Progenitor cell of endocrine pancreas (in vitro differentiated cells): ENCODE measurements around the gene LILRB5. TPM values are rescaled to one million over a fixed set of nuclear protein-coding genes. Genes with fewer than 3 reads are reported as not detected.
"Not testable (repeated sequence)": the region's sequence is repeated elsewhere in the genome, so short reads cannot be mapped to it uniquely, and the experiment has no call there.

Experiments used
- DNase-seq: peaks from one replicate; pipeline ENCODE4 v3.0.0; 2021; ENCODE audit warnings: low spot score; ENCODE audit not compliant: unreplicated experiment
- H3K27ac Mint-ChIP-seq: 2 replicates; pipeline ENCODE4 v1.8.0; 2021; ENCODE audit warnings: mild to moderate bottlenecking, moderate library complexity, mixed read lengths
- H3K27me3 Mint-ChIP-seq: 2 replicates; pipeline ENCODE4 v1.8.0; 2021; ENCODE audit warnings: mixed read lengths
- H3K36me3 Mint-ChIP-seq: 2 replicates; pipeline ENCODE4 v1.8.0; 2022; ENCODE audit warnings: mixed read lengths; ENCODE audit not compliant: insufficient read depth
- H3K4me1 Mint-ChIP-seq: 2 replicates; pipeline ENCODE4 v1.8.0; 2021; ENCODE audit warnings: low read depth, mixed read lengths
- H3K4me3 Mint-ChIP-seq: 2 replicates; pipeline ENCODE4 v1.8.0; 2021; ENCODE audit warnings: low read depth, mild to moderate bottlenecking, moderate library complexity, mixed read lengths
- H3K9me3 Mint-ChIP-seq: 2 replicates; pipeline ENCODE4 v1.8.0; 2021; ENCODE audit warnings: low read depth, mixed read lengths
- CTCF ChIP-seq: fragments of 200-600 bp; sonication (generic); IDR thresholded peaks from one replicate; pipeline ENCODE4 v1.5.0; 2021; ENCODE audit warnings: antibody characterized with exemption, mild to moderate bottlenecking; ENCODE audit not compliant: unreplicated experiment
- total RNA-seq: library from RNA; stranded (reverse); gene quantifications from 2 replicates; pipeline ENCODE4 v1.2.1, GENCODE V29; 2021

Gene LILRB5
- total RNA-seq, 1 donor from 2014 or later: not detected

- H3K9me3 Mint-ChIP-seq: no peaks in the 10 kb centered on the region
- no peaks in the 10 kb centered on the region for H3K4me1 Mint-ChIP-seq
- H3K4me3 Mint-ChIP-seq: no peak overlapping the region
- H3K36me3 Mint-ChIP-seq: no peaks in the 10 kb centered on the region
- H3K27me3 Mint-ChIP-seq: peaks cover 57% of the 10 kb centered on the region
- TF ChIP-seq CTCF: no peak
- no peak for DNase-seq
- no peak overlapping the region for H3K27ac Mint-ChIP-seq
Measured at GRCh38 chr19:54282686-54283470, 25.8 kb upstream of the LILRB5 start.

GRCh38 chr19:54281729-54282075 is 24.6 kb upstream of the LILRB5 start:
- not testable (repeated sequence) for H3K4me3 Mint-ChIP-seq, H3K9me3 Mint-ChIP-seq, DNase-seq, H3K36me3 Mint-ChIP-seq, H3K4me1 Mint-ChIP-seq, H3K27ac Mint-ChIP-seq
- H3K27me3 Mint-ChIP-seq: peaks cover 46% of the 10 kb centered on the region

GRCh38 chr19:54281007-54281728 is 24.1 kb upstream of the LILRB5 start, which contains the start of gene LILRB2:
Gene LILRB2, minus strand, starts transcription at chr19:54281110. Its CDS starts 614 bp downstream, at chr19:54280496.
- Mint-ChIP-seq H3K27me3 (peaks cover 49% of the 10 kb centered on the region), H3K4me3 (no peak within 1 kb of the TSS), H3K9me3 (no peaks in the 10 kb centered on the region), H3K4me1 (no peaks in the 10 kb centered on the region), H3K27ac (no peak within 1 kb of the TSS), H3K36me3 (no peaks in the 10 kb centered on the region)
- DNase-seq: no peak
- TF ChIP-seq CTCF: no peak

- not testable (repeated sequence) for H3K36me3 Mint-ChIP-seq, DNase-seq, H3K4me3 Mint-ChIP-seq, H3K27ac Mint-ChIP-seq, H3K9me3 Mint-ChIP-seq, H3K4me1 Mint-ChIP-seq
- peaks cover 52% of the 10 kb centered on the region for H3K27me3 Mint-ChIP-seq
Measured at GRCh38 chr19:54280441-54280840, 23.4 kb upstream of the LILRB5 start.

GRCh38 chr19:54280025-54280424 is 23.0 kb upstream of the LILRB5 start:
- H3K4me1 Mint-ChIP-seq, H3K36me3 Mint-ChIP-seq, H3K4me3 Mint-ChIP-seq, H3K27ac Mint-ChIP-seq, H3K9me3 Mint-ChIP-seq, DNase-seq: not testable (repeated sequence)
- peaks cover 55% of the 10 kb centered on the region for H3K27me3 Mint-ChIP-seq

- H3K9me3 Mint-ChIP-seq: no peaks in the 10 kb centered on the region
- H3K4me1 Mint-ChIP-seq: no peaks in the 10 kb centered on the region
- no peak overlapping the region for H3K27ac Mint-ChIP-seq
- H3K36me3 Mint-ChIP-seq: no peaks in the 10 kb centered on the region
- no peak overlapping the region for H3K4me3 Mint-ChIP-seq
- H3K27me3 Mint-ChIP-seq: peaks cover 51% of the 10 kb centered on the region
- no peak for DNase-seq
- TF ChIP-seq CTCF: no peak
Measured at GRCh38 chr19:54279406-54279962, 22.4 kb upstream of the LILRB5 start.

- not testable (repeated sequence) for H3K4me3 Mint-ChIP-seq, H3K36me3 Mint-ChIP-seq, H3K4me1 Mint-ChIP-seq, DNase-seq, H3K27ac Mint-ChIP-seq, H3K9me3 Mint-ChIP-seq
- peaks cover 55% of the 10 kb centered on the region for H3K27me3 Mint-ChIP-seq
Measured at GRCh38 chr19:54278571-54279195, 21.6 kb upstream of the LILRB5 start.

- not testable (repeated sequence) for H3K36me3 Mint-ChIP-seq, DNase-seq, H3K4me1 Mint-ChIP-seq, H3K4me3 Mint-ChIP-seq, H3K9me3 Mint-ChIP-seq, H3K27ac Mint-ChIP-seq
- H3K27me3 Mint-ChIP-seq: peaks cover 57% of the 10 kb centered on the region
Measured at GRCh38 chr19:54278056-54278455, 21.0 kb upstream of the LILRB5 start.

- H3K27me3 Mint-ChIP-seq: peaks cover 55% of the 10 kb centered on the region
- H3K4me1 Mint-ChIP-seq: not testable (repeated sequence)
Measured at GRCh38 chr19:54277111-54277615, 20.1 kb upstream of the LILRB5 start.

More at GRCh38 chr19:54277111-54277615, 20.1 kb upstream of the LILRB5 start:
- H3K27ac Mint-ChIP-seq, H3K4me3 Mint-ChIP-seq, H3K36me3 Mint-ChIP-seq, DNase-seq, H3K9me3 Mint-ChIP-seq: not testable (repeated sequence)
